ENCODE measurements around the gene FAM83F.

GRCh38 chr22:40007853-40008710 lies 13.3 kb downstream of the FAM83F start:
- no peak for TF ChIP-seq ZNF274 (IDR thresholded peaks at IDR 0.05; ENCODE audit: low read depth, low read length)
- TF ChIP-seq YY1 (IDR thresholded peaks at IDR 0.05; ENCODE audit: insufficient read depth, insufficient read length): no peak
